K562 (cell line): ENCODE measurements around the gene VPS13D. TPM values are rescaled to one million over a fixed set of nuclear protein-coding genes. Genes with fewer than 3 reads are reported as not detected.

Experiments
- ATF7 ChIP-seq: fragments of 450-650 bp; IDR thresholded peaks from 2 replicates; pipeline ENCODE4 v1.7.1; 2014; ENCODE audit warnings: mild to moderate bottlenecking, moderate library complexity
- CBX3 ChIP-seq, 2 experiments: IDR thresholded peaks; 1 replicate in 1 of 2; 2 replicates in 1 of 2; pipeline ENCODE4 v1.6.1; 2012; ENCODE audit warnings: inconsistent platforms in 2 of 2, low read length in 2 of 2, borderline replicate concordance in 1 of 2, control low read depth in 1 of 2
- FOSL1 ChIP-seq: fragments of 200-800 bp; sonication (Bioruptor generic); conservative IDR thresholded peaks from 2 replicates; pipeline ENCODE4 v1.6.1; 2016; ENCODE audit warnings: missing genetic modification characterization, missing compliant biosample characterization
- RAD21 ChIP-seq, 2 experiments: fragments of 250-450 bp in 1 of 2; fragments of 450-650 bp in 1 of 2; sonication (Bioruptor Pico) in 1 of 2; formaldehyde crosslinking in 1 of 2; IDR thresholded peaks in 1 of 2; conservative IDR thresholded peaks in 1 of 2; 2 replicates each; pipeline versions ENCODE4 v1.4.0 to v1.8.0; 2020 to 2022; ENCODE audit warnings: mild to moderate bottlenecking in 2 of 2, moderate library complexity in 1 of 2
- SAP30 ChIP-seq: fragments of 200-600 bp; sonication (generic); IDR thresholded peaks from 2 replicates; pipeline ENCODE4 v1.6.1; 2012; ENCODE audit warnings: borderline replicate concordance, low read depth, mild to moderate bottlenecking, moderate library complexity, low read length, control low read depth, inconsistent platforms; ENCODE audit not compliant: insufficient read depth, poor library complexity, severe bottlenecking
- SP2 ChIP-seq: IDR thresholded peaks from 2 replicates; pipeline ENCODE4 v1.6.1; 2011; ENCODE audit warnings: mild to moderate bottlenecking, low read depth, low read length, moderate library complexity; ENCODE audit not compliant: poor library complexity, severe bottlenecking; ENCODE audit errors: extremely low read depth
- ZNF316 ChIP-seq: fragments of 450-650 bp; IDR thresholded peaks from 2 replicates; pipeline ENCODE4 v1.6.1; 2016
- polyA plus RNA-seq, 8 experiments: library from polyadenylated mRNA; depleted of rRNA in 4 of 8; stranded (reverse) in 5 of 8; unstranded in 3 of 8; fragments of >200 nt; fragmentation: Nextera tagmentation in 2 of 8; fragmentation: Illumina TruSeq in 1 of 8; extraction: Ambion mirVana in 2 of 8; extraction: Trizol in 1 of 8; gene quantifications; 2 replicates each; pipeline versions ENCODE4 v1.2.1 to v1.2.3, GENCODE V29; 2011 to 2014; ENCODE audit warnings: inconsistent platforms in 1 of 8, missing spikeins in 1 of 8
- total RNA-seq, 7 experiments: library from RNA; depleted of rRNA in 6 of 7; stranded (reverse); fragments of >200 nt in 6 of 7; fragmentation: Illumina TruSeq in 2 of 7; extraction: Trizol in 2 of 7; gene quantifications; 2 replicates each; pipeline versions ENCODE4 v1.2.1 to v1.2.3, GENCODE V29; 2011 to 2021; ENCODE audit warnings: low replicate concordance in 1 of 7
- TF ChIP-seq, protein P1 (sequence below): fragments of 450-650 bp; conservative IDR thresholded peaks from 2 replicates; pipeline ENCODE4 v1.6.1; 2016; ENCODE audit warnings: missing genetic modification characterization, low read depth, mild to moderate bottlenecking, control low read depth, missing compliant biosample characterization
- TF ChIP-seq, protein P2 (sequence below), 2 experiments: fragments of 200-800 bp in 1 of 2; sonication (Bioruptor generic) in 1 of 2; sonication (generic) in 1 of 2; formaldehyde crosslinking in 1 of 2; IDR thresholded peaks in 1 of 2; conservative IDR thresholded peaks in 1 of 2; 2 replicates each; pipeline versions ENCODE4 v1.5.0 to v1.6.1; 2016 to 2020; ENCODE audit warnings: missing compliant biosample characterization in 1 of 2, missing genetic modification characterization in 1 of 2, missing genetic modification reagents in 1 of 2
- TF ChIP-seq, protein P3 (sequence below): fragments of 200-800 bp; sonication (Bioruptor generic); IDR thresholded peaks from 2 replicates; pipeline ENCODE4 v1.6.1; 2017; ENCODE audit warnings: missing genetic modification characterization, missing compliant biosample characterization
- TF ChIP-seq, protein P4 (sequence below), 2 experiments: IDR thresholded peaks; 2 replicates each; pipeline ENCODE4 v1.6.1; 2012; ENCODE audit warnings: improper control_type of control experiment in 2 of 2, low read depth in 2 of 2, low read length in 2 of 2, borderline replicate concordance in 1 of 2
- TF ChIP-seq, protein P5 (sequence below): fragments of 450-650 bp; IDR thresholded peaks from 2 replicates; pipeline ENCODE4 v1.6.1; 2017; ENCODE audit warnings: mild to moderate bottlenecking, moderate library complexity
- TF ChIP-seq, protein P6 (sequence below): fragments of 250-450 bp; sonication (Bioruptor Pico); IDR thresholded peaks from 2 replicates; pipeline ENCODE4 v1.4.0; 2020; ENCODE audit warnings: borderline replicate concordance

The VPS13D gene
- total and polyA plus RNA-seq, 9 of the 15 experiments (the other 6 are each of a cell fraction or from before 2014, with no cell fraction given), result 6.1 to 51.5 (median 38.5) TPM

DNA sequence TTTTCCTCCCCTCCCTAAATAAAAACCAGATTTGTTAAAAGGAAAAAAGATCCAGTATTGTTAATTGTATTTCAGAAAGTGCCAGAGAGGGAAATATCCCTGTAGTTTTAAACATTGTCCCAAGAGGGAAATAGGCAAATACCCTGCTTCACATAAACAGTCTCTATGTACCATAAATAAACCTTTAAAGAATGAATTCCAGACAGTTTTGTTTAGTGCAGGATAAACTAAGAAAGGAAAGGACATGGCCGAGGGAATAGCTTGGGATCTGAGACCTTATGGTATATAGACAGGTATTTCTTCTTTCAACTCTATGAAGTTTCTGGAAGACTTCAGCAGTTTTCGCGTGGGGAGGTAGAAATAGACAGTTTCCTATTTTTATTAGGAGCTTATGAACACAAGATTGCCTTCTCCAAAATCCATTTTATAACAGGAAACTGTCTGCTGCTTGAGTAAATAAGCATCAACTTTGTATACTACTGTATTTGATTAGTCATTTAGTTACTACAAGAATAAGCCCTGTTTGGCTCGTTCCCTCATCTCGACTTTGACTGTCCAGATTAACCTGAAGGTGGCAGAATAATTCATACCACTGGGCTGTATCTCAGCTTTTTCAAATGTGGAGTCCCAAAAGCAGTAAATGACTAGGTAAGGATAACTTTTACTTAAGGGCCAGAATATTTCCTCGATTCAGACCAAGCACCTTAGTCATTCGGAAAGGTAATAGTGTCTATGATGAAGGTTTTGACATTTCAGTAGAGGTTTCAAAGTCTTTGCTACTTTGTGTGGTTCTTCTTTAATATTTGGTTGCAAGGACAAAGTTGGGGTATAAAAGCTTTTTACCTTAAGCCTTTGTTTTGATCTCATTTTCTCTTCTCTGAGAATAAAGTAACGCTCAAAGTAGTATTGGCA, 177.5 kb downstream of the VPS13D start (continued):
- TF ChIP-seq, protein P1, sequence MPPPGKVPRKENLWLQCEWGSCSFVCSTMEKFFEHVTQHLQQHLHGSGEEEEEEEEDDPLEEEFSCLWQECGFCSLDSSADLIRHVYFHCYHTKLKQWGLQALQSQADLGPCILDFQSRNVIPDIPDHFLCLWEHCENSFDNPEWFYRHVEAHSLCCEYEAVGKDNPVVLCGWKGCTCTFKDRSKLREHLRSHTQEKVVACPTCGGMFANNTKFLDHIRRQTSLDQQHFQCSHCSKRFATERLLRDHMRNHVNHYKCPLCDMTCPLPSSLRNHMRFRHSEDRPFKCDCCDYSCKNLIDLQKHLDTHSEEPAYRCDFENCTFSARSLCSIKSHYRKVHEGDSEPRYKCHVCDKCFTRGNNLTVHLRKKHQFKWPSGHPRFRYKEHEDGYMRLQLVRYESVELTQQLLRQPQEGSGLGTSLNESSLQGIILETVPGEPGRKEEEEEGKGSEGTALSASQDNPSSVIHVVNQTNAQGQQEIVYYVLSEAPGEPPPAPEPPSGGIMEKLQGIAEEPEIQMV, result no peak
- TF ChIP-seq, protein P2, sequence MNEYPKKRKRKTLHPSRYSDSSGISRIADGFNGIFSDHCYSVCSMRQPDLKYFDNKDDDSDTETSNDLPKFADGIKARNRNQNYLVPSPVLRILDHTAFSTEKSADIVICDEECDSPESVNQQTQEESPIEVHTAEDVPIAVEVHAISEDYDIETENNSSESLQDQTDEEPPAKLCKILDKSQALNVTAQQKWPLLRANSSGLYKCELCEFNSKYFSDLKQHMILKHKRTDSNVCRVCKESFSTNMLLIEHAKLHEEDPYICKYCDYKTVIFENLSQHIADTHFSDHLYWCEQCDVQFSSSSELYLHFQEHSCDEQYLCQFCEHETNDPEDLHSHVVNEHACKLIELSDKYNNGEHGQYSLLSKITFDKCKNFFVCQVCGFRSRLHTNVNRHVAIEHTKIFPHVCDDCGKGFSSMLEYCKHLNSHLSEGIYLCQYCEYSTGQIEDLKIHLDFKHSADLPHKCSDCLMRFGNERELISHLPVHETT (CRISPR knock-in tag; conservative IDR thresholded peaks at IDR 0.05 in 1 of 2, IDR thresholded peaks at IDR 0.05 in 1 of 2), result no peak
- TF ChIP-seq, protein P3, sequence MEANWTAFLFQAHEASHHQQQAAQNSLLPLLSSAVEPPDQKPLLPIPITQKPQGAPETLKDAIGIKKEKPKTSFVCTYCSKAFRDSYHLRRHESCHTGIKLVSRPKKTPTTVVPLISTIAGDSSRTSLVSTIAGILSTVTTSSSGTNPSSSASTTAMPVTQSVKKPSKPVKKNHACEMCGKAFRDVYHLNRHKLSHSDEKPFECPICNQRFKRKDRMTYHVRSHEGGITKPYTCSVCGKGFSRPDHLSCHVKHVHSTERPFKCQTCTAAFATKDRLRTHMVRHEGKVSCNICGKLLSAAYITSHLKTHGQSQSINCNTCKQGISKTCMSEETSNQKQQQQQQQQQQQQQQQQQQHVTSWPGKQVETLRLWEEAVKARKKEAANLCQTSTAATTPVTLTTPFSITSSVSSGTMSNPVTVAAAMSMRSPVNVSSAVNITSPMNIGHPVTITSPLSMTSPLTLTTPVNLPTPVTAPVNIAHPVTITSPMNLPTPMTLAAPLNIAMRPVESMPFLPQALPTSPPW (CRISPR knock-in tag), result 0 out of 2 replicates have a peak, but pooled peaks have one; percentile 15
- TF ChIP-seq RAD21 (CRISPR knock-in tag; conservative IDR thresholded peaks at IDR 0.05 in 1 of 2, IDR thresholded peaks at IDR 0.05 in 1 of 2) (peak; percentile 83 to 89), SAP30 (no peak), SP2 (no peak), ZNF316 (peak; percentile 46; the same call in 1 of the 2 replicates), FOSL1 (peak; percentile 24; the same call in 1 of the 2 replicates), CBX3 (IDR thresholded peaks at IDR 0.05; ENCODE audit: borderline replicate concordance in 1 of 2, low read length in 2 of 2) (peak in 1 of 2 experiments; percentile 52; a peak in 1 of 3 replicates), ATF7 (0 out of 2 replicates have a peak, but pooled peaks have one; percentile 14)
- TF ChIP-seq, protein P4, sequence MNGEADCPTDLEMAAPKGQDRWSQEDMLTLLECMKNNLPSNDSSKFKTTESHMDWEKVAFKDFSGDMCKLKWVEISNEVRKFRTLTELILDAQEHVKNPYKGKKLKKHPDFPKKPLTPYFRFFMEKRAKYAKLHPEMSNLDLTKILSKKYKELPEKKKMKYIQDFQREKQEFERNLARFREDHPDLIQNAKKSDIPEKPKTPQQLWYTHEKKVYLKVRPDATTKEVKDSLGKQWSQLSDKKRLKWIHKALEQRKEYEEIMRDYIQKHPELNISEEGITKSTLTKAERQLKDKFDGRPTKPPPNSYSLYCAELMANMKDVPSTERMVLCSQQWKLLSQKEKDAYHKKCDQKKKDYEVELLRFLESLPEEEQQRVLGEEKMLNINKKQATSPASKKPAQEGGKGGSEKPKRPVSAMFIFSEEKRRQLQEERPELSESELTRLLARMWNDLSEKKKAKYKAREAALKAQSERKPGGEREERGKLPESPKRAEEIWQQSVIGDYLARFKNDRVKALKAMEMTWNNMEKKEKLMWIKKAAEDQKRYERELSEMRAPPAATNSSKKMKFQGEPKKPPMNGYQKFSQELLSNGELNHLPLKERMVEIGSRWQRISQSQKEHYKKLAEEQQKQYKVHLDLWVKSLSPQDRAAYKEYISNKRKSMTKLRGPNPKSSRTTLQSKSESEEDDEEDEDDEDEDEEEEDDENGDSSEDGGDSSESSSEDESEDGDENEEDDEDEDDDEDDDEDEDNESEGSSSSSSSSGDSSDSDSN (IDR thresholded peaks at IDR 0.05; ENCODE audit: borderline replicate concordance in 1 of 2, low read depth in 2 of 2, low read length in 2 of 2), result peak in 1 of 2 experiments; percentile 39; a peak in 1 of 4 replicates
- TF ChIP-seq, protein P5, sequence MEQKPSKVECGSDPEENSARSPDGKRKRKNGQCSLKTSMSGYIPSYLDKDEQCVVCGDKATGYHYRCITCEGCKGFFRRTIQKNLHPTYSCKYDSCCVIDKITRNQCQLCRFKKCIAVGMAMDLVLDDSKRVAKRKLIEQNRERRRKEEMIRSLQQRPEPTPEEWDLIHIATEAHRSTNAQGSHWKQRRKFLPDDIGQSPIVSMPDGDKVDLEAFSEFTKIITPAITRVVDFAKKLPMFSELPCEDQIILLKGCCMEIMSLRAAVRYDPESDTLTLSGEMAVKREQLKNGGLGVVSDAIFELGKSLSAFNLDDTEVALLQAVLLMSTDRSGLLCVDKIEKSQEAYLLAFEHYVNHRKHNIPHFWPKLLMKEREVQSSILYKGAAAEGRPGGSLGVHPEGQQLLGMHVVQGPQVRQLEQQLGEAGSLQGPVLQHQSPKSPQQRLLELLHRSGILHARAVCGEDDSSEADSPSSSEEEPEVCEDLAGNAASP, result no peak
- TF ChIP-seq, protein P6, sequence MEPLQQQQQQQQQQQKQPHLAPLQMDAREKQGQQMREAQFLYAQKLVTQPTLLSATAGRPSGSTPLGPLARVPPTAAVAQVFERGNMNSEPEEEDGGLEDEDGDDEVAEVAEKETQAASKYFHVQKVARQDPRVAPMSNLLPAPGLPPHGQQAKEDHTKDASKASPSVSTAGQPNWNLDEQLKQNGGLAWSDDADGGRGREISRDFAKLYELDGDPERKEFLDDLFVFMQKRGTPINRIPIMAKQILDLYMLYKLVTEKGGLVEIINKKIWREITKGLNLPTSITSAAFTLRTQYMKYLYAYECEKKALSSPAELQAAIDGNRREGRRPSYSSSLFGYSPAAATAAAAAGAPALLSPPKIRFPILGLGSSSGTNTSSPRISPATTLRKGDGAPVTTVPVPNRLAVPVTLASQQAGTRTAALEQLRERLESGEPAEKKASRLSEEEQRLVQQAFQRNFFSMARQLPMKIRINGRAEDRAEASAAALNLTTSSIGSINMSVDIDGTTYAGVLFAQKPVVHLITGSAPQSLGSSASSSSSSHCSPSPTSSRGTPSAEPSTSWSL (CRISPR knock-in tag), result no peak
